AG10803 (cell line): ENCODE data around the gene C20orf204.

ENCODE experiments used
- DNase-seq: peaks from one replicate; pipeline ENCODE4 v3.0.0; 2010; ENCODE audit warnings: low read depth
- H3K4me3 ChIP-seq: 2 replicates; pipeline ENCODE4 v1.5.1; 2011; ENCODE audit warnings: mild to moderate bottlenecking, low read length, control low read depth
- TF ChIP-seq, protein P1 (sequence below): conservative IDR thresholded peaks from 2 replicates; pipeline ENCODE4 v1.5.1; 2011; ENCODE audit warnings: mild to moderate bottlenecking, low read length, control low read depth, inconsistent platforms

C20orf204 gene

GRCh38 chr20:64067733-64068307, 31.8 kb downstream of the C20orf204 start:
- TF ChIP-seq, protein P1, sequence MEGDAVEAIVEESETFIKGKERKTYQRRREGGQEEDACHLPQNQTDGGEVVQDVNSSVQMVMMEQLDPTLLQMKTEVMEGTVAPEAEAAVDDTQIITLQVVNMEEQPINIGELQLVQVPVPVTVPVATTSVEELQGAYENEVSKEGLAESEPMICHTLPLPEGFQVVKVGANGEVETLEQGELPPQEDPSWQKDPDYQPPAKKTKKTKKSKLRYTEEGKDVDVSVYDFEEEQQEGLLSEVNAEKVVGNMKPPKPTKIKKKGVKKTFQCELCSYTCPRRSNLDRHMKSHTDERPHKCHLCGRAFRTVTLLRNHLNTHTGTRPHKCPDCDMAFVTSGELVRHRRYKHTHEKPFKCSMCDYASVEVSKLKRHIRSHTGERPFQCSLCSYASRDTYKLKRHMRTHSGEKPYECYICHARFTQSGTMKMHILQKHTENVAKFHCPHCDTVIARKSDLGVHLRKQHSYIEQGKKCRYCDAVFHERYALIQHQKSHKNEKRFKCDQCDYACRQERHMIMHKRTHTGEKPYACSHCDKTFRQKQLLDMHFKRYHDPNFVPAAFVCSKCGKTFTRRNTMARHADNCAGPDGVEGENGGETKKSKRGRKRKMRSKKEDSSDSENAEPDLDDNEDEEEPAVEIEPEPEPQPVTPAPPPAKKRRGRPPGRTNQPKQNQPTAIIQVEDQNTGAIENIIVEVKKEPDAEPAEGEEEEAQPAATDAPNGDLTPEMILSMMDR = no peak
- DNase-seq = no peak
- H3K4me3 ChIP-seq = no peak overlapping the region

DNA sequence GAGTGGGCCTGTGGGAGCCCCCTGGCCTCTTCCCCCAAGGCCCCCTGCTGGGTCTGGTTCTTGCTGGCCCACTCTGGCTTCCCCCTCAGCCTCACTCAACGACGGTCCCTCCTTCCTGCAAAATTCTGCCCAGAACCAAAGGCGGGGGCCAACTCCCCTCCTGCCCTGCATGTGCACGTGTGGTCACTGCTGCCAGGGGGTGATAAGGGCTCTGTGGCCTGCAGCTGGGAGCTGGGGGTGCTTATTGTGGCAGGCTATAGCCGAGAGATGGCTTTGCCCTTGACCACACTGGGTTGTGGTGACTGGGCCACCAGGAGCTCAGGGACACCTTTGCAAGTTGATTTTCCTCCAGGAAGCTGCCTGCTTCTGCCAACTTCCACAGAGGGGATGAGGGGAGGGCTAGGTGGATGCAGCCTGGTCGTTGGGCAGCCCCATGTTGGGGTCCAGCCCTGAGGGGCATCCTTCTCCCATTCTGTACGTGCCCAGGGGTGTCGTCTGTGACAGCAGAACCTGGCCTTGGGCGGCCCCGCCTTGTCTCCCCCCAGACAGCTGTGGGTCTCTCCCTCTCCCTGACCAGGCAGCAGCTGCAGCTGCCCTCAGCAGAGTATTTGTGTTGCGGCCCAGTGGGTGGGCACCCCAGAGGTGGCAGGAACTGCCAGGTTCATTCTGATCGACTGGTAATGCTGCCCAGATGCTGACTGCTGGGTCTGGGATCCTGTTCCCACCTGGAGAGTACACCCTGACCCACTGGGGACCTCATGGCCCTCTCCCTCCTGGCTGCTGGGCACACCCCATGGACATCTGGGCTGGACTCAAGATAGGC, 32.6 kb downstream of the C20orf204 start:
- TF ChIP-seq, protein P1 = no peak
- no peak overlapping the region for H3K4me3 ChIP-seq
- no peak for DNase-seq

DNA sequence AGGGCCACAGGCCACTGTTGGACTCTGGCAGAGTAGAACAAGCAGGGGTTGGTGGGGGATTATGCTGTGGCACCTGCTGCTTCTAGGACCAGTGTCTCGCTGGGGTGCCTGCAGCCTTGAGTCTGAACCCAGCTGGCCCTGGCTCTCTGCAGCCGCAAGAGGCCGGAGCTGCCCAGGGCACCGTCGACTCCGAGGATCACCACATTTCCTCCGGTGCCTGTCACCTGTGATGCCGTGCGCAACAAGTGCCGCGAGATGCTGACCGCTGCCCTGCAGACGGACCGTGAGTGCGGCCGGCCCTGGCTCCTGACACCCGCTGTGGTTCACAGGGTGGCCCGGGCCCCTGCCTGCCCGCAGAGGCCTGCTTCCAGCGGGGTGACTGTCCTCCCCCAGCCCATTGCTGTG, 33.2 kb downstream of the C20orf204 start:
- DNase-seq = no peak
- no peak overlapping the region for H3K4me3 ChIP-seq
- TF ChIP-seq, protein P1 = no peak

GRCh38 chr20:64069614-64070243, 33.7 kb downstream of the C20orf204 start:
- no peak overlapping the region for H3K4me3 ChIP-seq
- TF ChIP-seq, protein P1 = peak; percentile 63
- DNase-seq = no peak

DNA sequence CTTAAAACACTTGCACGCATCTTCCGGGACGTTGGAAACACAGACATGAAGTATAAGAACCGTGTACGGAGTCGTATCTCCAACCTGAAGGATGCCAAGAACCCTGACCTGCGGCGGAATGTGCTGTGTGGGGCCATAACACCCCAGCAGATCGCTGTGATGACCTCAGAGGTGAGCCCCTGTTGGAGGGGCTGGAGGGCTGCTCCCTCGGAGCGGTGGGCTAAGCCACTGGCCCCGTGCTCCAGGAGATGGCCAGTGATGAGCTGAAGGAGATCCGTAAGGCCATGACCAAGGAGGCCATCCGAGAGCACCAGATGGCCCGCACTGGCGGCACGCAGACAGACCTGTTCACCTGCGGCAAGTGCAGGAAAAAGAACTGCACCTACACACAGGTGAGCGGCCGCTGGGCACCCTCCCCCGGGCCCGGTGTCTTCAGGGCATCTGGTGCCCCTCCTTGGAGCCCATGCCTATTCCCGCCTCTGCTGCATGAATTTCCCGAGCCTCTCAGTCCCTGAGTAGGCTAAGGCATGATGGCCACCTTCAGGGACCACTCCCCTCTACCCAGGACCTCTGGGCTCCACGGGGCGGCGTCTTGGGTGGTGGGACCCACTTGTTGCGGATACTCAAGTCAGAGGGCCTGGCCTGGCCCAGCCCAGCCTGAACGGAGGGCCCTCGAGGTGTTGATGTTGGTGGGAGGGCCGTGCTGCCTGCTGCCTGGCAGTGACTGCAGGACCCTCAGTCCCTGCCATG, 34.4 kb downstream of the C20orf204 start:
- DNase-seq = no peak

More for the DNA sequence above, 34.4 kb downstream of the C20orf204 start:
- no peak overlapping the region for H3K4me3 ChIP-seq
- TF ChIP-seq, protein P1 = no peak
